GM19324 (cell line): ENCODE data around the gene CCL13.
"Not testable (repeated sequence)": the region's sequence is repeated elsewhere in the genome, so short reads cannot be mapped to it uniquely, and the experiment has no call there.

Experiments used
- ATAC-seq: cut with Tn5 transposase; IDR thresholded peaks from one replicate; pipeline ENCODE4 v1.9.1; 2021; ENCODE audit warnings: mild to moderate bottlenecking, moderate library complexity; ENCODE audit not compliant: unreplicated experiment, low FRiP score

CCL13 gene

DNA sequence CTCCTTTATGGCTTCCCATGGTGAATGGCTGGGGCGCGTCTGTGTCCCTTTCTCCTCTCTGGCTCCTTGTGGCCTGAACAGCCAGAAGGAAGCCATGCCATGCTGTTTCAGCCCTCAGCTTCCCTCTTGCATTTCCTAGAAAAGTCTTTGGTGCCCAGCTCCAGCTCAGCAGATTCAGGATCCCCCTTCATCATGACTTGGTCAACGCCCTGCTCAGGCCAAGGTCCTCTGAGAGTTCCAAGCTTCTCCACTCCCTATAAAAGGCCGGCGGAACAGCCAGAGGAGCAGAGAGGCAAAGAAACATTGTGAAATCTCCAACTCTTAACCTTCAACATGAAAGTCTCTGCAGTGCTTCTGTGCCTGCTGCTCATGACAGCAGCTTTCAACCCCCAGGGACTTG lies at the start of gene CCL13:
TSS of gene CCL13 (plus strand) at position 287 of the 400 bp plus-strand sequence. CDS start at position 334, 47 bp downstream.
- ATAC-seq: no peak

DNA sequence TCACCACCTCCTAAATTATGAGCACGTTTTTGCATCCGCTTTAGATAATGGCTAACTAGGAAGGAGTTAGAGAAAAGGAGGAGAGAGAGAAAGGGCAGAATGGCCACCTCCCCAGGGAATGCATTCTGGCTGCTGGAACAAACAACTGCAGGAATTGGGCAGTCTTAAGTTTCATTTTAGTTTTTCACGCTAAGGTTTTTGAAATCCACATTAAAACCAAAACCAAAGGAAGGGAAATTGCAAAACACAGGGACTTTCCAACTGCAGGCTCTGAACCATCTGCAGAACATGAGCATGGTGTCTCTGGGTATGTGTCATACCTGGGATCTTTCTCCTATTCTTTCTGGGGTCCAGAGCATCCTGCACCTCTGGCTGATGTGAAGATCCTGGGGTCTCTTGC lies 49.2 kb upstream of the CCL13 start:
- no peak for ATAC-seq

DNA sequence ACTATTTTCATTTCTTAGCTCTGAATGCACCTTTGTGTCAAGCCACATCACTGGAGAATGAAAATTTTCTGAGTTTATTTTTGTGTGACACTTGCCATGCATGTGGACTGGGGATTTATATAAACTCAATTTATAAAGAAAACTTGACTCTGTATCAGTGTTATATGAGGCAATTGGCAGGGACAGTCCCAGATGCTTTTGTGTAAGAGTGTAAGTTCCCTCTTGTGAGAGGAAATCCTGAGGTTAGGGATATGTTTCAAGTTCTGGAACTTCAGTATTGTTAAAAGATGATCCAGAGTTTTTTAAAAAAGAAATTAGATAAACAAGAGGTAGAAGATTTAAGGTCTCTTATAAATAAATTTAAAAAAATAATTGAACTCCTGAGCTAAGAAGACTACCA lies 47.9 kb upstream of the CCL13 start:
- no peak for ATAC-seq

DNA sequence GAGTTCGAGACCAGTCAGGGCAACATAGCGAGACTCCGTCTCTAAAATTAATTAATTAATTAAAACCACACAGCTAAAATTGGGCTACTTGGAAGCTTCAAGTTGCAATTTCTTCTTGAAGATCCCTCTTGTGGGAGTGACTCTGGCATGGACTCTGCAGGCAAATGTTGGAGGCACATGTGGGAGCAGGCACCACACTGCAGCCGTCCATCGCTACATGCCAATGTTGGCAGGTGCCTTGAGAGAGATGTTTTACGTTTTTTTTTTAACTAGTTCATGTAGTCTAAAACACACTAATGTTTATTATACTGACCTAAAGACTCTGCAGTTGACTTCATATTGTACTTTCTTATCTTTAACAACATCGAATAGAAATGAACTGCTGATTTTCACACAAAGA lies 45.0 kb upstream of the CCL13 start:
- ATAC-seq: no peak

DNA sequence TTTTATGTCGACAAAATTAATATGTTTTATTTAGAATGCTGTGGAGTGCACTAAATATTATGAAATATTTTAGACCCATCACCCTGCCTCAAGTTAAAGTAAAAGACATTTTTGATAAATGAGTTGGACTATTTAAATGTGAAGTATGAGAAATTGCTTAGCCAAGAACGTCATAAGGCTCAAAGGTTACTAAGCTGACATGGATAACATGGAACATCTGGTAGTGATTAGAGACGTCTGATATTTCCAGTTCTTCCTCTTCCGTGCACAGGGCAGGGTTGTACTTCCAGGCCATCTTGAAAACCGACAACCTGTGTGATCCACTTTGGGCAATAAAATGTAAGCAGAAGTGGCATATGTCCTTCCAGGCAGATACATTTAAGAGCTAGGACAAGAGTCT lies 44.2 kb upstream of the CCL13 start:
- ATAC-seq: no peak

DNA sequence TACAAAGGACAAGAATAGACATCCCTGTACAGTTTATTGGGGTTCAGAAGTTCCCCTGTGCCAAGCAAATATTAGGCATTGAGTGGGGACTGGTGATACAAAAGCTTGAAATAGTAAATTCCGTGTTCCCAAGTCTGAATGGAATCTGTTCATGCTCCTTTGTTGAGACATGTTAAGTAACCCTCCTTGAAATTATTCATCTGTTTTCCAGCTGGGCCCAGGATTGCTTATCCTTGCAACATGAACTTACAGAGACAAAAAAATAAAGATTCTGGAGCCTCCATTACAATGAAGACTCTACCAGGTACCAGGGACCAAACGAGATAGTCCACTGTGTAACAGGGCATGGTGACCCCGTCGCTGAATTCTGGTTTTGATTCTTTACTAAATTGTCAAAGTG lies 43.1 kb upstream of the CCL13 start:
- no peak for ATAC-seq

DNA sequence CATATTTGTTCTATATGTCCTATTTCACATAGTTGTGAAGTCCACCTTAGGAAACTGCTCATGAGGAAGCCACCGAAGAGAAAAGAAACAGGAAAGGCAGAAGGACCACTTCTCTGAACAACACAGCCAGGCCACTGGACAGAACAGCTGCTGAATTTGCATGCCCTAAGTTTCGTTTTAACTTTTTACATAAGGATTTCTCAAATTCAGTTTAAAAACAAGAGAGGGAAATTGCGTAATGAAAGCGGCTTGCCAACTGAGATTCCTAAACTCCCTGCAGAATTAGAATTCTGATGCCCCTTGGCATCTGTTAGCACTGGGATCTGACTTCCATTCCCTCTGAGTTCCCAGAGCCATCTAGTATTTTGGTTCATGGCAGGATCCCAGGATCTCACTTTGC lies 42.0 kb upstream of the CCL13 start:
- ATAC-seq: no peak

DNA sequence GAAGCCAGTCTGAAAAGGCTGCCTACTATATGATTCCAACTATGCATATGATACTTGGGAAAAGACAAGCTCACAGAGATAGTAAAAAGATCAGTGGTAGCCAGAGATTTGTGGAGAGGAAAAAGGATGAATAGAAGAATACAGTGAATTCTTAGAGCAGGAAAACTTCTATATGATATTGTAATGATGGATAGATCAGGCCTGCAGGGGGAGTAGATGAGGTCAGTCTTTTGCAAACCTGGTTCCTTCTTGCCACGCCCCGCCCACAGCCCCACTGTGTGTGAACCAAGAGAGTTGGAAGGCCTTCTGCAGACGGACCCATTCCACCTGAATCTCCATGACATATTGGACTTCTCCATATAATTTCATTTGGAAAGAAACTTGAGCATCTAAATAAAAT lies 37.8 kb upstream of the CCL13 start:
- ATAC-seq: no peak

DNA sequence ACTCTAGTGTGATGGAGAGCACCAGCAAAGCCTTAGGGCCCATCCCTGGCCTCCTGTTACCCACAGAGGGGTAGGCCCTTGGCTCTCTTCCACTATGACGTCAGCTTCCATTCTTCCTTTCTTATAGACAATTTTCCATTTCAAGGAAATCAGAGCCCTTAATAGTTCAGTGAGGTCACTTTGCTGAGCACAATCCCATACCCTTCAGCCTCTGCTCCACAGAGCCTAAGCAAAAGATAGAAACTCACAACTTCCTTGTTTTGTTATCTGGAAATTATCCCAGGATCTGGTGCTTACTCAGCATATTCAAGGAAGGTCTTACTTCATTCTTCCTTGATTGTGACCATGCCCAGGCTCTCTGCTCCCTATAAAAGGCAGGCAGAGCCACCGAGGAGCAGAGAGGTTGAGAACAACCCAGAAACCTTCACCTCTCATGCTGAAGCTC lies 37.2 kb upstream of the CCL13 start, which contains the start of gene CCL8:
TSS of gene CCL8 (plus strand) at position 397 of the 445 bp plus-strand sequence. CDS start 67 bp downstream, outside the sequence.
- ATAC-seq: no peak

DNA sequence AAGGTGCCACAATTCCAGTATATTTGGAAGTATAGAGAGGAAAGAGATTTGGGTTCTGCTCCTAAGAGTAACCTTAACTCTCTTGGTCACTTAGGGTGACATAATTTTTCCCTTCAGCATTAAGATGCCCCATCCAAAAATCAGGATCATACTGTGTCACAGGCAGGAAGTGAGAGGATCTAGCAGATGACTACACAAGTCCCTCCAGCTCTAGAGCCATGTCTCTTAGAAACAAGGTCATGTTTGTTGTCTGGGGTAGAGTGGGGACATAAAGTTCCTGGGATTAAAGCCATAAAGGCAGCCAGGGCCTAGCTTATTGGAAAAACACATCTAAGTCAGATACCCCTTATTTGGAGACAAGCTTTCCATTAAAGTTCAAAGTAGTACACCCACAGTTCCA lies 34.3 kb upstream of the CCL13 start:
- ATAC-seq: no peak

DNA sequence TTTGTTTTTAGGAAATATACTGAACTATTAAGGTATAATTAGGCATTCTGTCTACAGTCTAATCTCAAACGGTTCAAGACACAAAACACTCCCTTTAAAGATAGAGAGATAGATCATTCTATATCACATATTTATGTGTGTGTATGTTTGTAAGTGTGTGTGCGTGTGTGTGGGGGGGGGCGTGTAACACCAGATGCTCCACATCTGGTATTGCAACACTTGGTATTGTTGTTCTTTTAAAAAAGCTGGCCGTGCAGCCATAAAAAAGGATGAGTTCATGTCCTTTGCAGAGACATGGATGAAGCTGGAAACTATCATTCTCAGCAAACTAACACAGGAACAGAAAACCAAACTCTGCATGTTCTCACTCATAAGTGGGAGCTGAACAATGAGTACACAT lies 28.7 kb upstream of the CCL13 start:
- not testable (repeated sequence) for ATAC-seq

DNA sequence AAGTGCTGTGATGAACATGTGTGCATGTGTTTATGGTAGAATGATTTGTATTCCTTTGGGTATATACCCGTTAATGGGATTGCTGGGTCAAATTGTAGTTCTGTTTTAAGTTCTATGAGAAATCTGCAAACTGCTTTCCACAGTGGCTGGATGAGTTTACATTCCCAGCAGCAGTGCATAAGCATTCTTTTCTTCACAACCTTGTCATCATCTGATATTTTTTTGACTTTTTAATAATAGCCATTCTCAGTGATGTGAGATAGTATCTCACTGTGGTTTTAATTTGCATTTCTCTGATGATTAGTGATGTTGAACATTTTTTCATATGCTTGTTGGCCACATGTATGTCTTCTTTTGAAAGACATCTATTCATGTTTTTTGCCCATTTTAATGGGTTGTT lies 18.6 kb upstream of the CCL13 start:
- no peak for ATAC-seq

DNA sequence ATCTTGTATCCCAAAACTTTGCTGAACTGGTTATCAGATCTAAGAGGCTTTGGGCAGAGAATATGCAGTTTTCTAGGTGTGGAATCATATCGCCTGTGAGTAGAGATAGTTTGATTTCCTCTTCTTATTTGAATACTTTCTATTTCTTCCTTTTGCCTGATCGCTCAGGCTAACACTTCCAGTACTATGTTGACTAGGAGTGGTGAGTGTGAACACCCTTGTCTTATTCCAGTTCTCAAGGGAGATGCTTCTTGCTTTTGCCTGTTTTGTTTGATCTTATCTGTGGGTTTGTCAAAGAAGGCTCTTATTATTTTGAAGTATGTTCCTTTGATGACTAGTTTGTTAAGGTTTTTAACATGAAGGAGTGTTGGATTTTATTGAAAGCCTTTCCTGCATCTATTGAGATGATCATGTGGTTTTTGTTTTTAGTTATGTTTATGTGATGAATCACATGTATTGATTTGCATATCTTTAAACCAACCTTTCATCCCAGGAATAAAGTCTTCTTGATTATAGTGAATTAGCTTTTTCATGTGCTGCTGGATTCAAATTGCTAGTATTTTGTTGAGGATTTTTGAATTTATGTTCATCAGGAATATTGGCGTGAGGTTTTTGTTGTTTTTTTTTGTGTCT lies 17.0 kb upstream of the CCL13 start:
- ATAC-seq: no peak

DNA sequence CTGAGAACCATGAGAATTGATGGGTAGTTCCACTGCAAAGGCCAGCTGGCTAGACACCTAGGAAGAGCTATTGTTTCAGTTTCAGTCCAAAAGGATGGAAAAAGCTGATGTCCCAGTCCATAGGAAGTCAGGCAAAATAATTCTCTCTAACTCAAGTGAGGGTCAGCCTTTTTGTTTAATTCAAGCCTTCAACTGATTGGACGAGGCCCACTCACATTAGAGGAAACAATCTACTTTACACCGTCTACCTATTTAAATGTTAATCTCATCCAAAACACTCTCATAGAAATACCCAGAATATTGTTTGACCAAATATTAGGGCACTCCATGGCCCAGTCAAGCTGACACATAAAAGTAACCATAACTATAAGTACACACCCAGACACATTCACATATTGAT lies 14.4 kb upstream of the CCL13 start:
- no peak for ATAC-seq

DNA sequence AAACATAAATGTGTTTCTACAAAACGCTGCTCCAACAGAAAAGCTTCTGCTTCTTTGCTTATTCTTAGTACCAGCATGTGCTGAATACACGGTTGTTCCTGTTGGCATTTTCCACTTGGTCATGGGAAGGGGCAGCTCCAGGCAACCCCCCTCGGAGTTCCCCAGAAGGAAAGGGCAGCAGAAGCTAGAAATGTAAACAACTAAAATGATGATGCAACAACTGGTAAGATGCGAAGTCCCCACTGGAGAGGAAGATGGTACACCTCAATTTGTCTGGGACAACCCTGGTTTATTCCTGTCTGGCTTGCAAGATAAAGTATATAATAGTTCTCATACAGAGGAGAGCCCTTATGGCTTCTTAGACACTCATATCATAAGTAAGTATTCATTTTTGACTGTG lies 9.2 kb upstream of the CCL13 start:
- ATAC-seq: no peak

DNA sequence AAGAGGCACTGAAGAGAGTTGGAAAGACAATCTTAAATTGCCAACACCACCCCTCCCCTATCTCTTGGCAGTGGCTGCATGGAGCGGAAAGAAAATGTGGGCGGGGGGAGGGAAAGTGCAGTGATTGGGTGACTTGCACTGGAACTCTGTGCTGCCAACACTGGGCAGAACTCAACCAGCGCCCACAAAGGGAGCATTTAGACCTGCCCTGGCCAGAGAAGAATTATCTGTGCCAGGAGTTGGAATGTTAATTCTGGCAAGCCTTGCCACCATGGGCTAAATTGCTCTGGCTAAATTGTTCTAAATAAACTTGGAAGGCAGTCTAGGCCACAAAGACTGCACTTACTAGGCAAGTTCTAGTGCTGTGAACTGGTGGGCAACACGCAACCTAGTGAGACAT lies 6.5 kb upstream of the CCL13 start:
- ATAC-seq: no peak

DNA sequence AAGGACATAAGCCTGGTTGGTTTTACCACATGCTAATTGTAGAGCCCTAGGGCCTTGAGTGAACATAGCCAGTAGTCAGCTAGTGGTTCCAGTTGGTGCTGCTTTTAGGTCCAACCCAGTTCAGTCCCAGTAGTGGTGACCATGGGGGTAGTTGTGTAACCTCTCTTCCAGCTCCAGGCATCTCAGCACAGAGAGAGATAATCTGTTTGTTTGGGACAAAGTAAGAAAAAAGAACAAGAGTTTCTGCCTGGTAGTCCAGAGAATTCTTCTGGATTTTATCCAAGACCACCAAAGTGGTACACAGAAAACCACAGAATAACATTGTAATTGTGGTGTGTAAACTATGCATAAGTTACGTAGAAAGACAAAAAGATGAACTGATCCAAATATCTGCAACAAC lies 5.2 kb upstream of the CCL13 start:
- no peak for ATAC-seq

DNA sequence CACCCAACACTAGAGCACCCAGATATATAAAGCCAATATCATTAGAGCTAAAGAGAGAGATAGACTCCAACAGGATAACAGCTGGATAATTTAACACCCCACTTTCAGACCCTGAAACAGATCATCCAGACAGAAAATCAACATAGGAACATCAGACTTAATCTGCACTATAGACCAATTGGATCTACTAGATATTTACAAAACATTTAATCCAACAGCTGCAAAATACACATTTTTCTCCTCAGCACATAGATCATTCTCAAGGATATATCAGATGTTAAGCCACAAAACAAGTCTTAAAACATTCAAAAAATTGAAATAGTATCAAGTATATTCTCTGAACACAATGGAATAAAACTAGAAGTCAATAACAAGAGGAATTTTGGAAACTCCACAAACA lies 4.1 kb upstream of the CCL13 start:
- no peak for ATAC-seq

DNA sequence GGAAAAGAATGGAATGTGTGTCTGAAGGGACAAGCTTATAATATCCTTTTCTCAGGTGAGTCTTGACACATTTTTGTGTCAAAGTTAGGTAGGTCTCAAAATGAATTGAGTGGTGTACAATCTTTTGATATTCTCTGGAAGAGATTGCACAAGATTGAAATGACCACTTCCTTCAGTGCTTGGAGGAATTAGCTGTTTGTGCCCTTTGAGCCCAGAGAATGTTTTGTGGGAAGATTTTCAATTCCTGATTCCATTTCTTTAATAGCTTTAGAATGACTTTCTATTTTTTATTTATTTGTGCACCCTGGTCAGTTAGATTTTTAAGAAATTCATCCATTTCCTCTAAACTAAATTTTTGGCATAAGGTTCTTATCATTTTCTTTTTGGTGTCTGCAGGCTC lies 1.6 kb upstream of the CCL13 start:
- ATAC-seq: no peak

DNA sequence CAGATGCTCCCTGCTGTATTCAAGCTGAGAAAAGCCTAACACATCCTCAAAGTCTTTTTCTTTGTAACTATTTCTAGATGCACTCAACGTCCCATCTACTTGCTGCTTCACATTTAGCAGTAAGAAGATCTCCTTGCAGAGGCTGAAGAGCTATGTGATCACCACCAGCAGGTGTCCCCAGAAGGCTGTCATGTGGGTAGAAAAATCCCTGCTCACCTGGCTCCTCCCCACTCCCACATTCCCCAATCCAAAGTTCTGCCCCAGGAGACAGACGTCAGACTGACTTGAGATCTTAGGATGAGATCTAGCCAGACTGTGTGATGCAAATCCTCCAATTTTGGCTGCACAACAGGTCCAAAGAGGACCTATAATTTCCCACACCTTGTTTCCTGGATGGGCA lies 1.1 kb downstream of the CCL13 start:
- no peak for ATAC-seq

DNA sequence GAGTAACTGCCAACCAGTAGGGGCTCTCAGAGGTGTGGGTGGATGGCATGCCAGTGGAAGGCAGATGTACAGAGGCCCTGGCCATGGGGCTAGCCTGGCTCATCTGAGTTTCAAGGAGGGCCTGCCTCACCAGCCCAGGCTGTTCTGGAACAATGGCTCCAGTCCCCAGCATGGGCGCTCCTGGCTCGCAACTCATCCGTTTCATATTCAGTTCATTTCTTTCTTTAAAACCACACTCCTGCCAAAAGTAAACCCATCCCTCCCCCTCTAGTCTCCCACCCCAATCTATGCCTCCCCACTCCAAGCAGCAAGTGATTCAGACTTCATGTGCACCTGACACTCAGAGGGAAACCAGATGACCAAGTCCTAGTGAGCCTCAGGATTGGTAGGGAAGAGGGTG lies 2.4 kb downstream of the CCL13 start:
- ATAC-seq: no peak

DNA sequence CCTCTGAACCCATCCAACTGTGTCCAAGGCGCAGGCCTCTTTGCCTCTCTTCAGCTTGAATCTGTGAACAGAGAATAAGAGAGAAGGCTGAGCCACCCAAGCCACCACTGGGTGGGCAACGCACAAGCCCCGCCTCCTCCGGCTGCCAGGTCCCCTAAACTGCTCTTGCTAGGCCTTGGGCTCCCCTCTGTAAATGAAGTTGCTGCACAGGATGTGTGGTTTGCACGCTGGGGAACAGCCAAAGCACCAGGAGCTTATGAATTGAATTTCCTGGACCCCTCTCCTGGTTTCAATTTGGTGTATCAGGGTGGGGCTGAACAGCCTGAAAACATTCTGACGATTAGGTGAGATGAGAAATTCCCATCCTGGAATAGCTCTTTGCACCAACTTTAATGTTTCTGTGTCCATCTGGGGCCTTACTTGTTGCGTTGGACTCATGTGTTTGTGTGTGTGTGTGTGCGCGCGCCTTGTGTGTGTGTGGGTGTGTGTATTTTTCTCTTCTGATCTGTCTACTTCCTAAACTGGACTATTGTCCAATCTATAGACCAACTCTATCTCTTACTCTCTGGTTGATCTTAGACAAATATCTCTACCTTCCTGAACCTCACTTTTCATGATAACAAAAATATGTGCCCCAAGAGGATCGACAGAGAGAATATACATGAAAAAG lies 4.5 kb downstream of the CCL13 start:
- ATAC-seq: no peak
